Naive thymus-derived CD8-positive, alpha-beta T cell (primary cell): ENCODE measurements around the gene CCDC183. TPM values are rescaled to one million over a fixed set of nuclear protein-coding genes. Genes with fewer than 3 reads are reported as not detected.
"Not testable (repeated sequence)": the region's sequence is repeated elsewhere in the genome, so short reads cannot be mapped to it uniquely, and the experiment has no call there.

Experiments used
- ATAC-seq, 2 donors: fragments of 150-1000 bp; cut with Tn5 transposase in 1 of 2; sonication (Bioruptor Pico), chemical (Tn5 transposase) in 1 of 2; 1 replicate in 1 of 2; 2 replicates in 1 of 2; pipeline ENCODE4 v1.10.0; 2021; ENCODE audit warnings: mild to moderate bottlenecking in 2 of 2, moderate library complexity in 2 of 2
- POLR2A ChIA-PET: fragments of 350-600 bp; sonication (Branson Sonifier 250); formaldehyde crosslinking; loops from one replicate; lab custom pipeline; 2021; ENCODE audit warnings: antibody characterized with exemption; lab: Charles Lee
- DNase-seq, 10 donors: peaks; one replicate each; pipeline versions ENCODE4 v3.0.0 to v3.0.0-alpha.2; 2020 to 2022
- H3K27ac Mint-ChIP-seq, 10 donors: one replicate each; pipeline ENCODE4 v1.8.0; 2020 to 2022; ENCODE audit warnings: mild to moderate bottlenecking in 10 of 10, mixed read lengths in 10 of 10, moderate library complexity in 4 of 10, inconsistent platforms in 1 of 10
- H3K27me3 Mint-ChIP-seq, 5 donors: one replicate each; pipeline ENCODE4 v1.8.0; 2021 to 2022; ENCODE audit warnings: mixed read lengths in 5 of 5
- H3K36me3 Mint-ChIP-seq, 3 donors: one replicate each; pipeline ENCODE4 v1.8.0; 2020 to 2022; ENCODE audit warnings: mixed read lengths in 3 of 3, mild to moderate bottlenecking in 2 of 3, inconsistent platforms in 1 of 3
- H3K4me1 Mint-ChIP-seq, 4 donors: one replicate each; pipeline ENCODE4 v1.8.0; 2021 to 2022; ENCODE audit warnings: mixed read lengths in 4 of 4
- H3K4me3 Mint-ChIP-seq, 10 donors: one replicate each; pipeline ENCODE4 v1.8.0; 2020 to 2022; ENCODE audit warnings: mild to moderate bottlenecking in 10 of 10, mixed read lengths in 10 of 10, moderate library complexity in 6 of 10, inconsistent platforms in 1 of 10
- H3K9me3 Mint-ChIP-seq, 9 donors: one replicate each; pipeline ENCODE4 v1.8.0; 2020 to 2022; ENCODE audit warnings: mixed read lengths in 9 of 9, mild to moderate bottlenecking in 3 of 9, inconsistent platforms in 1 of 9, moderate library complexity in 1 of 9
- polyA plus RNA-seq, 3 donors: library from polyadenylated mRNA; unstranded; fragments of 300-500 nt; fragmentation: Illumina TruSeq; gene quantifications; one replicate each; pipeline ENCODE4 v1.2.3, GENCODE V29; 2021
- total RNA-seq, 8 experiments: library from RNA in 2 of 8; stranded (reverse) in 2 of 8; gene quantifications; one replicate each; pipeline ENCODE4 v1.2.3 and lab custom pipeline; 2021 to 2026

CCDC183 gene
- total and polyA plus RNA-seq, 5 experiments from 2014 or later = 0.18 to 2.3 (median 1.4) TPM; not detected in 2

GRCh38 chr9:136762221-136762691 is 33.9 kb upstream of the CCDC183 start:
- Mint-ChIP-seq H3K27me3 (peaks cover 0 to 27% (median 12%) of the 10 kb centered on the region in 5 donors), H3K9me3 (no peaks in the 10 kb centered on the region), H3K4me3 (no peak overlapping the region), H3K4me1 (peaks cover 0 to 19% (median 2%) of the 10 kb centered on the region in 4 donors), H3K36me3 (no peaks in the 10 kb centered on the region), H3K27ac (no peak overlapping the region)
- POLR2A ChIA-PET = interaction anchor here (0.7 kb wide), 1 partner anchor 12 kb away, joined by 3 read pairs; no protein-coding TSS in a partner anchor
- DNase-seq (peak in 1 of 10 donors; percentile 57), ATAC-seq (no peak)

- DNase-seq (peak in 4 of 10 donors; percentile 17 to 61 (median 44)), ATAC-seq (peak; percentile 25 to 41)
- Mint-ChIP-seq H3K27ac (peak overlapping the region in 2 of 10 donors; percentile 33 to 44), H3K27me3 (peaks cover 0 to 33% (median 12%) of the 10 kb centered on the region in 5 donors), H3K9me3 (no peaks in the 10 kb centered on the region), H3K4me3 (no peak overlapping the region), H3K36me3 (no peaks in the 10 kb centered on the region), H3K4me1 (peaks cover 0 to 22% (median 2%) of the 10 kb centered on the region in 4 donors)
- POLR2A ChIA-PET = interaction anchor here (0.5 to 0.7 kb wide), 2 partner anchors 11 to 563 kb away, joined by 3 to 5 read pairs; no protein-coding TSS in a partner anchor
Measured at GRCh38 chr9:136762915-136763648, 33.1 kb upstream of the CCDC183 start.

GRCh38 chr9:136763649-136764035 is 32.5 kb upstream of the CCDC183 start:
- DNase-seq (peak in 1 of 10 donors; percentile 36), ATAC-seq (no peak)
- Mint-ChIP-seq H3K4me1 (peaks cover 0 to 22% (median 2%) of the 10 kb centered on the region in 4 donors), H3K9me3 (no peaks in the 10 kb centered on the region), H3K36me3 (no peaks in the 10 kb centered on the region), H3K4me3 (no peak overlapping the region), H3K27ac (no peak overlapping the region), H3K27me3 (peaks cover 0 to 33% (median 12%) of the 10 kb centered on the region in 5 donors)
- POLR2A ChIA-PET = no interaction called here

GRCh38 chr9:136764301-136764891 is 31.7 kb upstream of the CCDC183 start, which contains the start of gene LCN15:
Gene LCN15, minus strand, starts transcription at chr9:136764518. Its CDS starts 30 bp downstream, at chr9:136764488.
- DNase-seq = peak in 1 of 10 donors; percentile 34
- no peaks in the 10 kb centered on the region for H3K9me3 Mint-ChIP-seq
- ATAC-seq = no peak
- peak within 1 kb of the TSS in 3 of 10 donors; percentile 33 to 70 (median 44) for H3K27ac Mint-ChIP-seq
- POLR2A ChIA-PET = no interaction called here
- no peak within 1 kb of the TSS for H3K4me3 Mint-ChIP-seq
- H3K4me1 Mint-ChIP-seq = peaks cover 0 to 22% (median 2%) of the 10 kb centered on the region in 4 donors
- H3K27me3 Mint-ChIP-seq = peaks cover 0 to 33% (median 12%) of the 10 kb centered on the region in 5 donors
- H3K36me3 Mint-ChIP-seq = no peaks in the 10 kb centered on the region

GRCh38 chr9:136765041-136765440 is 31.1 kb upstream of the CCDC183 start:
- H3K27me3 Mint-ChIP-seq = peaks cover 0 to 36% (median 14%) of the 10 kb centered on the region in 5 donors
- no peaks in the 10 kb centered on the region for H3K36me3 Mint-ChIP-seq
- ATAC-seq (no peak), DNase-seq (peak in 1 of 10 donors; percentile 42)
- POLR2A ChIA-PET = no interaction called here
- peaks cover 4 to 22% (median 5%) of the 10 kb centered on the region in 4 donors for H3K4me1 Mint-ChIP-seq
- no peaks in the 10 kb centered on the region for H3K9me3 Mint-ChIP-seq
- peak overlapping the region in 1 of 10 donors; percentile 70 for H3K27ac Mint-ChIP-seq
- no peak overlapping the region for H3K4me3 Mint-ChIP-seq

GRCh38 chr9:136765745-136766409 is 30.3 kb upstream of the CCDC183 start:
- Mint-ChIP-seq H3K4me1 (peaks cover 2 to 18% (median 5%) of the 10 kb centered on the region in 4 donors), H3K27ac (peak overlapping the region in 3 of 10 donors; percentile 33 to 77 (median 70)), H3K27me3 (peaks cover 0 to 33% (median 12%) of the 10 kb centered on the region in 5 donors)
- H3K4me3 Mint-ChIP-seq, ATAC-seq, POLR2A ChIA-PET, H3K36me3 Mint-ChIP-seq, DNase-seq, H3K9me3 Mint-ChIP-seq: not testable (repeated sequence)

GRCh38 chr9:136766410-136767120 is 29.6 kb upstream of the CCDC183 start:
- ATAC-seq, H3K9me3 Mint-ChIP-seq, POLR2A ChIA-PET, H3K36me3 Mint-ChIP-seq: not testable (repeated sequence)
- peak in 2 of 10 donors; percentile 29 to 62 for DNase-seq
- Mint-ChIP-seq H3K4me1 (peaks cover 2 to 17% (median 5%) of the 10 kb centered on the region in 4 donors), H3K4me3 (peak overlapping the region in 4 of 10 donors; percentile 7 to 71 (median 30)), H3K27me3 (peaks cover 0 to 31% (median 12%) of the 10 kb centered on the region in 5 donors), H3K27ac (peak overlapping the region in 3 of 10 donors; percentile 59 to 90 (median 73))

GRCh38 chr9:136769710-136770191 is 26.4 kb upstream of the CCDC183 start:
- Mint-ChIP-seq H3K9me3 (peaks cover 0 to 5% (median 0%) of the 10 kb centered on the region in 9 donors), H3K36me3 (peaks cover 0 to 3% (median 0%) of the 10 kb centered on the region in 3 donors), H3K27ac (no peak overlapping the region), H3K4me1 (peaks cover 5 to 22% (median 10%) of the 10 kb centered on the region in 4 donors), H3K27me3 (peaks cover 1 to 28% (median 16%) of the 10 kb centered on the region in 5 donors), H3K4me3 (peak overlapping the region in 1 of 10 donors; percentile 49)
- peak; percentile 80 to 89 for ATAC-seq
- DNase-seq = peak in 9 of 10 donors; percentile 26 to 73 (median 38)
- POLR2A ChIA-PET = no interaction called here

GRCh38 chr9:136771907-136772415 is 24.2 kb upstream of the CCDC183 start:
- peaks cover 0 to 5% (median 0%) of the 10 kb centered on the region in 9 donors for H3K9me3 Mint-ChIP-seq
- DNase-seq (no peak), ATAC-seq (no peak)
- POLR2A ChIA-PET = interaction anchor here (0.6 kb wide), 1 partner anchor 163 kb away, joined by 3 read pairs; no protein-coding TSS in a partner anchor
- peaks cover 1 to 25% (median 11%) of the 10 kb centered on the region in 5 donors for H3K27me3 Mint-ChIP-seq
- no peak overlapping the region for H3K4me3 Mint-ChIP-seq
- peaks cover 0 to 3% (median 0%) of the 10 kb centered on the region in 3 donors for H3K36me3 Mint-ChIP-seq
- H3K4me1 Mint-ChIP-seq = peaks cover 5 to 13% (median 8%) of the 10 kb centered on the region in 4 donors
- H3K27ac Mint-ChIP-seq = peak overlapping the region in 1 of 10 donors; percentile 43

- no peak for DNase-seq
- peaks cover 0 to 5% (median 0%) of the 10 kb centered on the region in 9 donors for H3K9me3 Mint-ChIP-seq
- H3K27me3 Mint-ChIP-seq = peaks cover 1 to 28% (median 12%) of the 10 kb centered on the region in 5 donors
- peaks cover 4 to 13% (median 6%) of the 10 kb centered on the region in 4 donors for H3K4me1 Mint-ChIP-seq
- POLR2A ChIA-PET = no interaction called here
- peaks cover 0 to 3% (median 0%) of the 10 kb centered on the region in 3 donors for H3K36me3 Mint-ChIP-seq
- H3K27ac Mint-ChIP-seq = no peak overlapping the region
- H3K4me3 Mint-ChIP-seq = no peak overlapping the region
- peak; percentile 49 to 54 for ATAC-seq
Measured at GRCh38 chr9:136773386-136774044, 22.6 kb upstream of the CCDC183 start.
